ENCODE results near the gene GPR15. TPM values are rescaled to one million over a fixed set of nuclear protein-coding genes. Genes with fewer than 3 reads are reported as not detected.

The GPR15 gene
- total and polyA plus RNA-seq, 10 donors: 0.30 to 11.9 (median 2.6) TPM; not detected in 1

- no peak overlapping the region for H3K4me3 ChIP-seq
- no peaks in the 10 kb centered on the region for H3K27me3 ChIP-seq (replicated peaks in 1 of 7)
- DNase-seq: no peak
- TF ChIP-seq POLR2A (IDR thresholded peaks at IDR 0.05) (no peak), POLR2AphosphoS5 (IDR thresholded peaks at IDR 0.05) (no peak), CTCF (IDR thresholded peaks at IDR 0.05 in 8 of 11, conservative IDR thresholded peaks at IDR 0.05 in 3 of 11) (no peak)
- no peaks in the 10 kb centered on the region for H3K9me3 ChIP-seq
- no peaks in the 10 kb centered on the region for H3K4me1 ChIP-seq
- H3K27ac ChIP-seq: no peak overlapping the region
- H3K36me3 ChIP-seq: peaks cover 3 to 67% (median 30%) of the 10 kb centered on the region in 6 donors
- 77 to 91% (median 82%) methylated on average over 4 of the region's 4 CpGs for WGBS, 5 donors
- intact Hi-C loops (cut with DNase I; ENCODE audit: low total_unique reads): no loop called here
Observed at GRCh38 chr3:98577178-98577895, 45.6 kb downstream of the GPR15 start.

GRCh38 chr3:98580401-98581386 is 48.9 kb downstream of the GPR15 start:
- no peak overlapping the region for H3K4me3 ChIP-seq
- DNase-seq: no peak
- TF ChIP-seq POLR2AphosphoS5 (IDR thresholded peaks at IDR 0.05) (no peak), CTCF (IDR thresholded peaks at IDR 0.05 in 8 of 11, conservative IDR thresholded peaks at IDR 0.05 in 3 of 11) (no peak), POLR2A (IDR thresholded peaks at IDR 0.05) (no peak)
- intact Hi-C loops (cut with DNase I; ENCODE audit: low total_unique reads): no loop called here
- no peaks in the 10 kb centered on the region for H3K9me3 ChIP-seq
- no peak overlapping the region for H3K27ac ChIP-seq
- no peaks in the 10 kb centered on the region for H3K27me3 ChIP-seq (replicated peaks in 1 of 7)
- H3K36me3 ChIP-seq: peaks cover 3 to 100% (median 37%) of the 10 kb centered on the region in 6 donors
- 91 to 96% (median 94%) methylated on average over 8 of the region's 8 CpGs for WGBS, 5 donors
- H3K4me1 ChIP-seq: no peaks in the 10 kb centered on the region

- Histone ChIP-seq H3K4me3 (no peak overlapping the region), H3K4me1 (no peaks in the 10 kb centered on the region), H3K9me3 (no peaks in the 10 kb centered on the region), H3K27me3 (replicated peaks in 1 of 7) (no peaks in the 10 kb centered on the region), H3K27ac (no peak overlapping the region), H3K36me3 (peaks cover 3 to 100% (median 39%) of the 10 kb centered on the region in 6 donors)
- TF ChIP-seq POLR2AphosphoS5 (IDR thresholded peaks at IDR 0.05) (no peak), CTCF (IDR thresholded peaks at IDR 0.05 in 8 of 11, conservative IDR thresholded peaks at IDR 0.05 in 3 of 11) (no peak), POLR2A (IDR thresholded peaks at IDR 0.05) (no peak)
- WGBS, 5 donors: 96 to 100% (median 100%) methylated on average over 1 of the region's 1 CpG
- DNase-seq: no peak
- intact Hi-C loops (cut with DNase I; ENCODE audit: low total_unique reads): no loop called here
Observed at GRCh38 chr3:98581474-98581873, 49.7 kb downstream of the GPR15 start.

GRCh38 chr3:98582042-98582441 is 50.3 kb downstream of the GPR15 start:
- H3K27me3 ChIP-seq (replicated peaks in 1 of 7): no peaks in the 10 kb centered on the region
- peaks cover 0 to 2% (median 0%) of the 10 kb centered on the region in 6 donors for H3K4me1 ChIP-seq
- WGBS, 5 donors: 92 to 98% (median 96%) methylated on average over 1 of the region's 1 CpG
- no peaks in the 10 kb centered on the region for H3K9me3 ChIP-seq
- no peak for TF ChIP-seq CTCF (IDR thresholded peaks at IDR 0.05 in 8 of 11, conservative IDR thresholded peaks at IDR 0.05 in 3 of 11)
- no peak for TF ChIP-seq POLR2AphosphoS5 (IDR thresholded peaks at IDR 0.05)
- TF ChIP-seq POLR2A (IDR thresholded peaks at IDR 0.05): no peak
- no peak overlapping the region for H3K27ac ChIP-seq
- DNase-seq: no peak
- H3K4me3 ChIP-seq: no peak overlapping the region
- peaks cover 3 to 100% (median 38%) of the 10 kb centered on the region in 6 donors for H3K36me3 ChIP-seq
- intact Hi-C loops (cut with DNase I; ENCODE audit: low total_unique reads): no loop called here

Data from spleen (tissue), 11 donors.